ENCODE results near the gene HNF4A. TPM values are rescaled to one million over a fixed set of nuclear protein-coding genes. Genes with fewer than 3 reads are reported as not detected.

HNF4A gene
- total and polyA plus RNA-seq, 2 of the 13 experiments (the other 11 are each of a cell fraction or from before 2014, with no cell fraction given) = 80.9 to 169 TPM

DNA sequence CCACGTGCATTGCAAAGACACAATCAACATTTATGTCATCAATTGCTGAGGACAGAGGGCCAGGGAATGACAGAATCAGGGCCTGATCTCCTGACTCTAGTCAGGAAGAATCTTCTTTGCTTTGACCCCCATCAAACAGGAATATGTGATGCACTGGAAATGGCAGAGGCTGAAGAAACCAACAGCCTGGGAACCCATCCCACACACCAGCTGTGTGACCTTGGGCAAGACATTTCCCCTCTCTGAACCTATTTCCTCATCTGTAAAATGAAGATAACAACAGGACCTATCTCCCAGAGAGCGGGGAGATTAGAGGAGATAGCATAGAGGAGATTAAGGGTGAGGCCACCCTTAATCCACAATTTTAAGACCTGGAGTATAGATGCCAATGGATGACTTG lies 1.5 kb downstream of the HNF4A start (continued):
- TF ChIP-seq, protein P1, sequence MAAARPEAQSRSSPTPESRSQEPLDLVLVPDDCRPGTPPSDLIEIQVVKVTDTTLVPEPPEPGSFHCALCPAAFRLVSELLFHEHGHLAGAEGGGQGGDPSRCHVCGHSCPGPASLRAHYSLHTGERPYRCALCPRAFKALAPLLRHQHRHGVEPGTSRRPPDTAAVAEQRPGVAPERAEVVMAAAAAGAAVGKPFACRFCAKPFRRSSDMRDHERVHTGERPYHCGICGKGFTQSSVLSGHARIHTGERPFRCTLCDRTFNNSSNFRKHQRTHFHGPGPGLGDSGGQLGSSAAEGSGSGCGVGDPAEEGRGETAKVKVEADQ (CRISPR knock-in tag; IDR thresholded peaks at IDR 0.05; ENCODE audit: borderline replicate concordance) = no peak
- no peak for TF ChIP-seq PAX8 (CRISPR knock-in tag; IDR thresholded peaks at IDR 0.05; ENCODE audit: borderline replicate concordance)
- TF ChIP-seq MTERF4 (CRISPR knock-in tag; IDR thresholded peaks at IDR 0.05) = 0 out of 2 replicates have a peak, but pooled peaks have one; percentile 32
- TF ChIP-seq ZNF331 (CRISPR knock-in tag; IDR thresholded peaks at IDR 0.05) = no peak
- TF ChIP-seq ZNF230 (CRISPR knock-in tag; IDR thresholded peaks at IDR 0.05) = no peak
- no peak for TF ChIP-seq SRSF9 (IDR thresholded peaks at IDR 0.05; ENCODE audit: borderline replicate concordance, insufficient read depth, low read depth, low read length, poor library complexity, severe bottlenecking)
- TF ChIP-seq FOXO4 (CRISPR knock-in tag; conservative IDR thresholded peaks at IDR 0.05) = no peak
- 0 out of 2 replicates have a peak, but pooled peaks have one; percentile 13 for TF ChIP-seq ZNF33B (CRISPR knock-in tag; IDR thresholded peaks at IDR 0.05)
- TF ChIP-seq TFE3 (CRISPR knock-in tag; IDR thresholded peaks at IDR 0.05) = no peak
- TF ChIP-seq MAX (IDR thresholded peaks at IDR 0.05) = no peak
- TF ChIP-seq ARID2 (CRISPR knock-in tag; IDR thresholded peaks at IDR 0.05; ENCODE audit: borderline replicate concordance) = no peak
- TF ChIP-seq POLR2AphosphoS2 (IDR thresholded peaks at IDR 0.05; ENCODE audit: low read depth, low read length) = no peak
- TF ChIP-seq HIVEP1 (CRISPR knock-in tag; IDR thresholded peaks at IDR 0.05) = no peak
- no peak for TF ChIP-seq SOX5 (CRISPR knock-in tag; IDR thresholded peaks at IDR 0.05; ENCODE audit: borderline replicate concordance)
- TF ChIP-seq SP4 (CRISPR knock-in tag; IDR thresholded peaks at IDR 0.05) = no peak
- TF ChIP-seq, protein P2, sequence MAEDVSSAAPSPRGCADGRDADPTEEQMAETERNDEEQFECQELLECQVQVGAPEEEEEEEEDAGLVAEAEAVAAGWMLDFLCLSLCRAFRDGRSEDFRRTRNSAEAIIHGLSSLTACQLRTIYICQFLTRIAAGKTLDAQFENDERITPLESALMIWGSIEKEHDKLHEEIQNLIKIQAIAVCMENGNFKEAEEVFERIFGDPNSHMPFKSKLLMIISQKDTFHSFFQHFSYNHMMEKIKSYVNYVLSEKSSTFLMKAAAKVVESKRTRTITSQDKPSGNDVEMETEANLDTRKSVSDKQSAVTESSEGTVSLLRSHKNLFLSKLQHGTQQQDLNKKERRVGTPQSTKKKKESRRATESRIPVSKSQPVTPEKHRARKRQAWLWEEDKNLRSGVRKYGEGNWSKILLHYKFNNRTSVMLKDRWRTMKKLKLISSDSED (CRISPR knock-in tag; IDR thresholded peaks at IDR 0.05) = no peak
- TF ChIP-seq ZFAT (CRISPR knock-in tag; conservative IDR thresholded peaks at IDR 0.05) = no peak
- no peak for TF ChIP-seq POLR2G (IDR thresholded peaks at IDR 0.05; ENCODE audit: low read depth, low read length)
- TF ChIP-seq ZKSCAN1 (IDR thresholded peaks at IDR 0.05; ENCODE audit: low read length) = no peak
- TF ChIP-seq GTF3A (CRISPR knock-in tag; conservative IDR thresholded peaks at IDR 0.05) = no peak
- no peak for TF ChIP-seq MLLT10 (CRISPR knock-in tag; IDR thresholded peaks at IDR 0.05)
- no peak for TF ChIP-seq BHLHE40 (IDR thresholded peaks at IDR 0.05; ENCODE audit: low read length)
- TF ChIP-seq EZH2 (conservative IDR thresholded peaks at IDR 0.05; ENCODE audit: low read depth, low read length) = no peak
- no peak for TF ChIP-seq ZNF577 (CRISPR knock-in tag; IDR thresholded peaks at IDR 0.05; ENCODE audit: borderline replicate concordance, low read depth)
- no peak for TF ChIP-seq HCFC1 (IDR thresholded peaks at IDR 0.05; ENCODE audit: low read depth, low read length)
- TF ChIP-seq ZNF572 (CRISPR knock-in tag; IDR thresholded peaks at IDR 0.05) = peak; percentile 16; the same call in 1 of the 2 replicates
- TF ChIP-seq XBP1 (CRISPR knock-in tag; IDR thresholded peaks at IDR 0.05) = no peak
